Measurements from ENCODE around the gene GIT1.

The GIT1 gene

GRCh38 chr17:29613856-29614255 is 24.4 kb upstream of the GIT1 start:
- no peaks in the 10 kb centered on the region for H3K79me2 ChIP-seq
- H3K9ac ChIP-seq: no peak overlapping the region
- TF ChIP-seq, protein P1, sequence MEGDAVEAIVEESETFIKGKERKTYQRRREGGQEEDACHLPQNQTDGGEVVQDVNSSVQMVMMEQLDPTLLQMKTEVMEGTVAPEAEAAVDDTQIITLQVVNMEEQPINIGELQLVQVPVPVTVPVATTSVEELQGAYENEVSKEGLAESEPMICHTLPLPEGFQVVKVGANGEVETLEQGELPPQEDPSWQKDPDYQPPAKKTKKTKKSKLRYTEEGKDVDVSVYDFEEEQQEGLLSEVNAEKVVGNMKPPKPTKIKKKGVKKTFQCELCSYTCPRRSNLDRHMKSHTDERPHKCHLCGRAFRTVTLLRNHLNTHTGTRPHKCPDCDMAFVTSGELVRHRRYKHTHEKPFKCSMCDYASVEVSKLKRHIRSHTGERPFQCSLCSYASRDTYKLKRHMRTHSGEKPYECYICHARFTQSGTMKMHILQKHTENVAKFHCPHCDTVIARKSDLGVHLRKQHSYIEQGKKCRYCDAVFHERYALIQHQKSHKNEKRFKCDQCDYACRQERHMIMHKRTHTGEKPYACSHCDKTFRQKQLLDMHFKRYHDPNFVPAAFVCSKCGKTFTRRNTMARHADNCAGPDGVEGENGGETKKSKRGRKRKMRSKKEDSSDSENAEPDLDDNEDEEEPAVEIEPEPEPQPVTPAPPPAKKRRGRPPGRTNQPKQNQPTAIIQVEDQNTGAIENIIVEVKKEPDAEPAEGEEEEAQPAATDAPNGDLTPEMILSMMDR (IDR thresholded peaks at IDR 0.05): no peak
- peak overlapping the region; percentile 61 for H3K4me2 ChIP-seq (ENCODE audit: low read length)
- no peaks in the 10 kb centered on the region for H3K36me3 ChIP-seq (ENCODE audit: control insufficient read depth, insufficient read depth, low read length)
- H3K27me3 ChIP-seq (ENCODE audit: control insufficient read depth, insufficient read depth, low read length): no peaks in the 10 kb centered on the region
- H3K4me3 ChIP-seq (ENCODE audit: low read depth, low read length): peak overlapping the region; percentile 33
- no peak overlapping the region for H3K27ac ChIP-seq
- peaks cover 21% of the 10 kb centered on the region for H3K4me1 ChIP-seq
- H3K9me3 ChIP-seq (ENCODE audit: control insufficient read depth, low read length): no peaks in the 10 kb centered on the region
- H2AFZ ChIP-seq: peak overlapping the region; percentile 59

DNA sequence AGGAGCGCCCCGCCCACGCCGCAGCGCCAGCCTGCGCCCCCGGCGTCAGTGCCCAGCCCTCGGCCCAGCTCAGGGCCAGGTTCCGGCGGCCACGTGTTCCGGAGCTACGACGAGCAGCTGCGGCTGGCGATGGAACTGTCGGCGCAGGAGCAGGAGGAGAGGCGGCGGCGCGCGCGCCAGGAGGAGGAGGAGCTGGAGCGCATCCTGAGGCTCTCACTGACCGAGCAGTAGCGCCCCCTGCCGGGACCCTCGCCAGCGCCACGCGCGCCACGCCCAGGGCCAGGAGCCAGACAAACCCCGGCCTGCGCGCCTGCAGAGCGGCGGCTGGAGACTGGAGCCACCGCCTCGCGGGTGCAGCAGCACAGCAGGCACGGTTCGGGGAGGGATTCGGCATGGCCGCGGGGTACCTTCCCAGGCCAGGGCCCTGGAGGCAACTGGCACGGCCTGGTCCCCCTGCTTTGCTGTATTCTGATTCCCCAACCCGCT is 23.9 kb upstream of the GIT1 start:
- Histone ChIP-seq H3K27me3 (ENCODE audit: control insufficient read depth, insufficient read depth, low read length) (no peaks in the 10 kb centered on the region), H3K4me3 (ENCODE audit: low read depth, low read length) (peak overlapping the region; percentile 33), H3K9me3 (ENCODE audit: control insufficient read depth, low read length) (no peaks in the 10 kb centered on the region), H3K79me2 (no peaks in the 10 kb centered on the region), H3K4me2 (ENCODE audit: low read length) (peak overlapping the region; percentile 61), H3K36me3 (ENCODE audit: control insufficient read depth, insufficient read depth, low read length) (no peaks in the 10 kb centered on the region), H3K9ac (no peak overlapping the region), H2AFZ (peak overlapping the region; percentile 59), H3K4me1 (peaks cover 20% of the 10 kb centered on the region), H3K27ac (no peak overlapping the region)
- TF ChIP-seq, protein P1 (IDR thresholded peaks at IDR 0.05): peak; percentile 86

GRCh38 chr17:29612404-29613280 is 23.2 kb upstream of the GIT1 start:
- Histone ChIP-seq H3K4me2 (ENCODE audit: low read length) (no peak overlapping the region), H3K9ac (no peak overlapping the region), H3K9me3 (ENCODE audit: control insufficient read depth, low read length) (no peaks in the 10 kb centered on the region), H2AFZ (peak overlapping the region; percentile 59), H3K36me3 (ENCODE audit: control insufficient read depth, insufficient read depth, low read length) (no peaks in the 10 kb centered on the region), H3K4me1 (peaks cover 17% of the 10 kb centered on the region), H3K27ac (no peak overlapping the region), H3K79me2 (no peaks in the 10 kb centered on the region), H3K4me3 (ENCODE audit: low read depth, low read length) (peak overlapping the region; percentile 33), H3K27me3 (ENCODE audit: control insufficient read depth, insufficient read depth, low read length) (no peaks in the 10 kb centered on the region)
- TF ChIP-seq, protein P1 (IDR thresholded peaks at IDR 0.05): no peak

GRCh38 chr17:29612094-29612403 is 22.6 kb upstream of the GIT1 start:
- Histone ChIP-seq H3K9ac (no peak overlapping the region), H3K27me3 (ENCODE audit: control insufficient read depth, insufficient read depth, low read length) (no peaks in the 10 kb centered on the region), H3K27ac (no peak overlapping the region), H3K4me2 (ENCODE audit: low read length) (no peak overlapping the region), H3K4me1 (peaks cover 11% of the 10 kb centered on the region), H2AFZ (no peak overlapping the region), H3K79me2 (no peaks in the 10 kb centered on the region), H3K36me3 (ENCODE audit: control insufficient read depth, insufficient read depth, low read length) (no peaks in the 10 kb centered on the region), H3K4me3 (ENCODE audit: low read depth, low read length) (no peak overlapping the region), H3K9me3 (ENCODE audit: control insufficient read depth, low read length) (no peaks in the 10 kb centered on the region)
- TF ChIP-seq, protein P1 (IDR thresholded peaks at IDR 0.05): no peak
